ENCODE results near the gene RNU5B-1.

- no peak for TF ChIP-seq CTCF (IDR thresholded peaks at IDR 0.05; ENCODE audit: low read depth, low read length)
- TF ChIP-seq EZH2phosphoT487 (IDR thresholded peaks at IDR 0.05; ENCODE audit: low read depth): no peak
Measured at GRCh38 chr15:65275728-65276126, 28.8 kb upstream of the RNU5B-1 start.

Measured in OCI-LY3 (cell line).